ENCODE measurements around the gene SYNGR1.

DNA sequence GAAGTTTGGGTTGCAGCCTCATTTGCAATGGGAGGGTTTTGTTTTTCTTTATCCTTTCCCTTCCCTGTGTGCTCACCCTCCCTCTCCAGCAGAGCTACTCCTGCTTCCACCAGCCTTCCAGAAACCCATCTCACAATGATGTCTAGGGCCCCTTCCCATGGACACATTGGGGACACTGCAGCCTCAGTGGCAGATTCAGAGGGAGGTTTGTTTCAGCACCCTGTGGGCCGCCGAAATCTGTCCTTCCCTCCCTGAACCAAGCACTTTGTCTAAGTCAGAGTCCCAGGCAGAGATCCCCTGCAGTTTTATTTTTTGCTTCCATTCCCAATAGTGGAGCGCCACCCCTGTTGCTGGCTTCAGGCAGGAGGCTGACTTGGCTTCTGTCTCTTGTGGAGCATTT, 8.6 kb upstream of the SYNGR1 start:
- TF ChIP-seq, protein P1, sequence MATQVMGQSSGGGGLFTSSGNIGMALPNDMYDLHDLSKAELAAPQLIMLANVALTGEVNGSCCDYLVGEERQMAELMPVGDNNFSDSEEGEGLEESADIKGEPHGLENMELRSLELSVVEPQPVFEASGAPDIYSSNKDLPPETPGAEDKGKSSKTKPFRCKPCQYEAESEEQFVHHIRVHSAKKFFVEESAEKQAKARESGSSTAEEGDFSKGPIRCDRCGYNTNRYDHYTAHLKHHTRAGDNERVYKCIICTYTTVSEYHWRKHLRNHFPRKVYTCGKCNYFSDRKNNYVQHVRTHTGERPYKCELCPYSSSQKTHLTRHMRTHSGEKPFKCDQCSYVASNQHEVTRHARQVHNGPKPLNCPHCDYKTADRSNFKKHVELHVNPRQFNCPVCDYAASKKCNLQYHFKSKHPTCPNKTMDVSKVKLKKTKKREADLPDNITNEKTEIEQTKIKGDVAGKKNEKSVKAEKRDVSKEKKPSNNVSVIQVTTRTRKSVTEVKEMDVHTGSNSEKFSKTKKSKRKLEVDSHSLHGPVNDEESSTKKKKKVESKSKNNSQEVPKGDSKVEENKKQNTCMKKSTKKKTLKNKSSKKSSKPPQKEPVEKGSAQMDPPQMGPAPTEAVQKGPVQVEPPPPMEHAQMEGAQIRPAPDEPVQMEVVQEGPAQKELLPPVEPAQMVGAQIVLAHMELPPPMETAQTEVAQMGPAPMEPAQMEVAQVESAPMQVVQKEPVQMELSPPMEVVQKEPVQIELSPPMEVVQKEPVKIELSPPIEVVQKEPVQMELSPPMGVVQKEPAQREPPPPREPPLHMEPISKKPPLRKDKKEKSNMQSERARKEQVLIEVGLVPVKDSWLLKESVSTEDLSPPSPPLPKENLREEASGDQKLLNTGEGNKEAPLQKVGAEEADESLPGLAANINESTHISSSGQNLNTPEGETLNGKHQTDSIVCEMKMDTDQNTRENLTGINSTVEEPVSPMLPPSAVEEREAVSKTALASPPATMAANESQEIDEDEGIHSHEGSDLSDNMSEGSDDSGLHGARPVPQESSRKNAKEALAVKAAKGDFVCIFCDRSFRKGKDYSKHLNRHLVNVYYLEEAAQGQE (IDR thresholded peaks at IDR 0.05; ENCODE audit: unreplicated experiment), result no peak
- TF ChIP-seq, protein P2, sequence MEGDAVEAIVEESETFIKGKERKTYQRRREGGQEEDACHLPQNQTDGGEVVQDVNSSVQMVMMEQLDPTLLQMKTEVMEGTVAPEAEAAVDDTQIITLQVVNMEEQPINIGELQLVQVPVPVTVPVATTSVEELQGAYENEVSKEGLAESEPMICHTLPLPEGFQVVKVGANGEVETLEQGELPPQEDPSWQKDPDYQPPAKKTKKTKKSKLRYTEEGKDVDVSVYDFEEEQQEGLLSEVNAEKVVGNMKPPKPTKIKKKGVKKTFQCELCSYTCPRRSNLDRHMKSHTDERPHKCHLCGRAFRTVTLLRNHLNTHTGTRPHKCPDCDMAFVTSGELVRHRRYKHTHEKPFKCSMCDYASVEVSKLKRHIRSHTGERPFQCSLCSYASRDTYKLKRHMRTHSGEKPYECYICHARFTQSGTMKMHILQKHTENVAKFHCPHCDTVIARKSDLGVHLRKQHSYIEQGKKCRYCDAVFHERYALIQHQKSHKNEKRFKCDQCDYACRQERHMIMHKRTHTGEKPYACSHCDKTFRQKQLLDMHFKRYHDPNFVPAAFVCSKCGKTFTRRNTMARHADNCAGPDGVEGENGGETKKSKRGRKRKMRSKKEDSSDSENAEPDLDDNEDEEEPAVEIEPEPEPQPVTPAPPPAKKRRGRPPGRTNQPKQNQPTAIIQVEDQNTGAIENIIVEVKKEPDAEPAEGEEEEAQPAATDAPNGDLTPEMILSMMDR (conservative IDR thresholded peaks at IDR 0.05; ENCODE audit: low read depth in 2 of 2), result 0 out of 4 replicates have a peak, but pooled peaks of 1 of the 2 experiments have one; percentile 14
- no peak for TF ChIP-seq CREB1 (CRISPR knock-in tag; IDR thresholded peaks at IDR 0.05; ENCODE audit: low read depth)
- no peak for TF ChIP-seq EZH2 (IDR thresholded peaks at IDR 0.05; ENCODE audit: low read depth, unreplicated experiment)
- TF ChIP-seq POLR2AphosphoS5 (IDR thresholded peaks at IDR 0.05; ENCODE audit: low read depth), result no peak
- TF ChIP-seq JUNB (IDR thresholded peaks at IDR 0.05; ENCODE audit: unreplicated experiment), result no peak
- TF ChIP-seq EZH2phosphoT487 (IDR thresholded peaks at IDR 0.05; ENCODE audit: unreplicated experiment), result no peak
- TF ChIP-seq, protein P3, sequence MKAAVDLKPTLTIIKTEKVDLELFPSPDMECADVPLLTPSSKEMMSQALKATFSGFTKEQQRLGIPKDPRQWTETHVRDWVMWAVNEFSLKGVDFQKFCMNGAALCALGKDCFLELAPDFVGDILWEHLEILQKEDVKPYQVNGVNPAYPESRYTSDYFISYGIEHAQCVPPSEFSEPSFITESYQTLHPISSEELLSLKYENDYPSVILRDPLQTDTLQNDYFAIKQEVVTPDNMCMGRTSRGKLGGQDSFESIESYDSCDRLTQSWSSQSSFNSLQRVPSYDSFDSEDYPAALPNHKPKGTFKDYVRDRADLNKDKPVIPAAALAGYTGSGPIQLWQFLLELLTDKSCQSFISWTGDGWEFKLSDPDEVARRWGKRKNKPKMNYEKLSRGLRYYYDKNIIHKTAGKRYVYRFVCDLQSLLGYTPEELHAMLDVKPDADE (IDR thresholded peaks at IDR 0.05), result no peak
- TF ChIP-seq ZNF114 (CRISPR knock-in tag; IDR thresholded peaks at IDR 0.05), result no peak
- TF ChIP-seq STAT1 (IDR thresholded peaks at IDR 0.05; ENCODE audit: unreplicated experiment), result no peak
- TF ChIP-seq ZNF331 (CRISPR knock-in tag; IDR thresholded peaks at IDR 0.05; ENCODE audit: low read depth), result no peak
- TF ChIP-seq NANOG (IDR thresholded peaks at IDR 0.05; ENCODE audit: borderline replicate concordance), result no peak
